Smooth muscle cell (in vitro differentiated cells): ENCODE data around the gene AFAP1L2. TPM values are rescaled to one million over a fixed set of nuclear protein-coding genes. Genes with fewer than 3 reads are reported as not detected.

Experiments
- DNase-seq: peaks from one replicate; lab custom pipeline; 2025; ENCODE audit not compliant: unreplicated experiment; lab: John Stamatoyannopoulos, UW
- H2AFZ ChIP-seq: fragments of 200-600 bp; sonication (generic); 2 replicates; pipeline ENCODE4 v1.6.0; 2016; ENCODE audit warnings: antibody characterized with exemption, low read depth, mild to moderate bottlenecking
- H3F3A ChIP-seq: fragments of 200-600 bp; sonication (generic); 2 replicates; pipeline ENCODE4 v1.6.0; 2017; ENCODE audit warnings: antibody characterized with exemption, low read depth
- H3K27ac ChIP-seq: fragments of 200-600 bp; sonication (generic); 2 replicates; pipeline ENCODE4 v1.5.1; 2016; ENCODE audit warnings: low read depth, mild to moderate bottlenecking
- H3K27me3 ChIP-seq: fragments of 200-600 bp; sonication (generic); 2 replicates; pipeline ENCODE4 v1.6.1; 2016; ENCODE audit warnings: low read depth, mild to moderate bottlenecking
- H3K36me3 ChIP-seq: fragments of 200-600 bp; sonication (generic); 2 replicates; pipeline ENCODE4 v1.5.1; 2016; ENCODE audit warnings: low read depth
- H3K4me1 ChIP-seq: fragments of 200-600 bp; sonication (generic); 2 replicates; pipeline ENCODE4 v1.5.1; 2016; ENCODE audit warnings: low read depth
- H3K4me2 ChIP-seq: fragments of 200-600 bp; sonication (generic); 2 replicates; pipeline ENCODE4 v1.6.0; 2016; ENCODE audit warnings: mild to moderate bottlenecking
- H3K4me3 ChIP-seq: fragments of 200-600 bp; sonication (generic); 2 replicates; pipeline ENCODE4 v1.5.1; 2016; ENCODE audit warnings: mild to moderate bottlenecking
- H3K79me2 ChIP-seq: fragments of 200-600 bp; sonication (generic); 2 replicates; pipeline ENCODE4 v1.6.0; 2016; ENCODE audit warnings: low read depth, mild to moderate bottlenecking
- H3K9ac ChIP-seq: fragments of 200-600 bp; sonication (generic); 2 replicates; pipeline ENCODE4 v1.6.0; 2016; ENCODE audit warnings: low read depth
- H3K9me3 ChIP-seq: fragments of 200-600 bp; sonication (generic); replicated peaks from 2 replicates; pipeline ENCODE4 v1.5.1; 2016; ENCODE audit warnings: low read depth
- H4K20me1 ChIP-seq: fragments of 200-600 bp; sonication (generic); 2 replicates; pipeline ENCODE4 v1.6.0; 2016; ENCODE audit warnings: low read depth
- CTCF ChIP-seq: fragments of 200-600 bp; sonication (generic); IDR thresholded peaks from 2 replicates; pipeline ENCODE4 v1.5.1; 2017; ENCODE audit warnings: borderline replicate concordance, mild to moderate bottlenecking, antibody characterized with exemption; ENCODE audit not compliant: insufficient read depth, poor library complexity, severe bottlenecking
- WGBS: methylation state at CpG from one replicate; pipeline ENCODE4 v1.1.7; 2016; ENCODE audit warnings: low lambda C conversion rate; 5-methylcytosine and 5-hydroxymethylcytosine counted together
- polyA plus RNA-seq: library from polyadenylated mRNA; unstranded; fragments of >200 nt; fragmentation: Nextera tagmentation; extraction: Ambion mirVana; gene quantifications from 2 replicates; pipeline ENCODE4 v1.2.1, GENCODE V29; 2016
- total RNA-seq: library from RNA; depleted of rRNA; stranded (reverse); fragments of >200 nt; gene quantifications from 2 replicates; pipeline ENCODE4 v1.2.3, GENCODE V29; 2014

The AFAP1L2 gene
- total and polyA plus RNA-seq, 2 experiments from 2014 or later: 43.3 to 47.2 TPM

- H3K9ac ChIP-seq: peak overlapping the region; percentile 82
- H3K27me3 ChIP-seq: no peaks in the 10 kb centered on the region
- H3F3A ChIP-seq: peaks cover 49% of the 10 kb centered on the region
- DNase-seq: peak; percentile 24
- peak overlapping the region; percentile 97 for H3K27ac ChIP-seq
- peaks cover 76% of the 10 kb centered on the region for H3K79me2 ChIP-seq
- H3K9me3 ChIP-seq: no peaks in the 10 kb centered on the region
- peak overlapping the region; percentile 30 for H3K4me3 ChIP-seq
- H2AFZ ChIP-seq: peak overlapping the region; percentile 21
- no peak for TF ChIP-seq CTCF
- peaks cover 33% of the 10 kb centered on the region for H4K20me1 ChIP-seq
- WGBS: 17% methylated on average over 15 of the region's 15 CpGs
- H3K4me2 ChIP-seq: peak overlapping the region; percentile 82
- H3K4me1 ChIP-seq: peaks cover 25% of the 10 kb centered on the region
- H3K36me3 ChIP-seq: no peaks in the 10 kb centered on the region
These were observed 30.1 kb downstream of the AFAP1L2 start for GRCh38 chr10:114374053-114374791.

- Histone ChIP-seq H3K4me2 (peak overlapping the region; percentile 82), H3K9me3 (no peaks in the 10 kb centered on the region)
These were observed 30.7 kb downstream of the AFAP1L2 start for GRCh38 chr10:114373631-114374030.

GRCh38 chr10:114372995-114373394 lies 31.3 kb downstream of the AFAP1L2 start:
- Histone ChIP-seq H3K4me1 (peaks cover 27% of the 10 kb centered on the region), H3K27ac (peak overlapping the region; percentile 97), H3K9ac (no peak overlapping the region), H3F3A (peaks cover 49% of the 10 kb centered on the region), H3K79me2 (peaks cover 77% of the 10 kb centered on the region), H2AFZ (no peak overlapping the region), H3K4me3 (no peak overlapping the region), H4K20me1 (peaks cover 33% of the 10 kb centered on the region), H3K9me3 (no peaks in the 10 kb centered on the region), H3K4me2 (no peak overlapping the region), H3K27me3 (no peaks in the 10 kb centered on the region), H3K36me3 (no peaks in the 10 kb centered on the region)
- no peak for DNase-seq
- TF ChIP-seq CTCF: no peak
- 82% methylated on average over 5 of the region's 5 CpGs for WGBS

More at GRCh38 chr10:114373631-114374030, 30.7 kb downstream of the AFAP1L2 start:
- no peak overlapping the region for H2AFZ ChIP-seq
- peaks cover 33% of the 10 kb centered on the region for H4K20me1 ChIP-seq
- peaks cover 79% of the 10 kb centered on the region for H3K79me2 ChIP-seq
- H3F3A ChIP-seq: peaks cover 52% of the 10 kb centered on the region
- peak overlapping the region; percentile 97 for H3K27ac ChIP-seq
- H3K4me3 ChIP-seq: no peak overlapping the region
- H3K27me3 ChIP-seq: no peaks in the 10 kb centered on the region
- no peaks in the 10 kb centered on the region for H3K36me3 ChIP-seq
- WGBS: 61% methylated on average over 6 of the region's 6 CpGs
- peaks cover 25% of the 10 kb centered on the region for H3K4me1 ChIP-seq
- no peak for TF ChIP-seq CTCF
- peak overlapping the region; percentile 24 for H3K9ac ChIP-seq
- DNase-seq: no peak

GRCh38 chr10:114372179-114372578 lies 32.1 kb downstream of the AFAP1L2 start:
- Histone ChIP-seq H3K36me3 (no peaks in the 10 kb centered on the region), H3K79me2 (peaks cover 69% of the 10 kb centered on the region), H4K20me1 (peaks cover 33% of the 10 kb centered on the region), H3K27me3 (no peaks in the 10 kb centered on the region), H3K27ac (no peak overlapping the region), H3K4me2 (no peak overlapping the region), H3K9me3 (no peaks in the 10 kb centered on the region), H3K4me1 (peaks cover 33% of the 10 kb centered on the region), H3K4me3 (no peak overlapping the region), H3K9ac (no peak overlapping the region), H2AFZ (no peak overlapping the region), H3F3A (peaks cover 57% of the 10 kb centered on the region)
- no peak for DNase-seq
- WGBS: 48% methylated on average over 3 of the region's 3 CpGs
- no peak for TF ChIP-seq CTCF
